Loucy (cell line): ENCODE measurements around the gene FHIT.

Source experiments
- EZH2phosphoT487 ChIP-seq: fragments of 200-600 bp; IDR thresholded peaks from 2 replicates; pipeline ENCODE4 v1.6.1; 2018; ENCODE audit warnings: antibody characterized with exemption, mild to moderate bottlenecking, moderate library complexity, borderline replicate concordance
- TF ChIP-seq, protein P1 (sequence below): fragments of 200-600 bp; sonication (generic); conservative IDR thresholded peaks from 2 replicates; pipeline ENCODE4 v1.5.1; 2014; ENCODE audit warnings: mild to moderate bottlenecking, antibody characterized with exemption, low read length

DNA sequence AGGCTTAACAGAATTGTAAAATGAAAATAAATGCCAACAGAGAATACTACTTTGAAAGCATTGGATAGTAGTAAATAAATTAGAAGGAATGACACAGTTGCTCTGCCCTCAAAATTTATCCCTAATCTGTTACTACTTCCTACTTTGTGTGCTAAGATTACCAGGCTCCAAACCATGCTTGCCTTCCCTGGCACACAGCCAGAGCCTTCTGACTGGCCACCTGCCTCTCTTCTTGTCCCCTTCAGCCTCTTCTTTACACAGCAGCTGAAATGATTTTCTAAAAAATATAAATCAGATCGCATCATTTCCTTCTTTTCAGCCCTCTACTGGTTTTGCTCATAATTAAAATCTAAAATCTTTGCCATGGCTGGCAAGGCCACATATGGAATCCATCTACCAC, 334.1 kb downstream of the FHIT start:
- no peak for TF ChIP-seq EZH2phosphoT487
- TF ChIP-seq, protein P1, sequence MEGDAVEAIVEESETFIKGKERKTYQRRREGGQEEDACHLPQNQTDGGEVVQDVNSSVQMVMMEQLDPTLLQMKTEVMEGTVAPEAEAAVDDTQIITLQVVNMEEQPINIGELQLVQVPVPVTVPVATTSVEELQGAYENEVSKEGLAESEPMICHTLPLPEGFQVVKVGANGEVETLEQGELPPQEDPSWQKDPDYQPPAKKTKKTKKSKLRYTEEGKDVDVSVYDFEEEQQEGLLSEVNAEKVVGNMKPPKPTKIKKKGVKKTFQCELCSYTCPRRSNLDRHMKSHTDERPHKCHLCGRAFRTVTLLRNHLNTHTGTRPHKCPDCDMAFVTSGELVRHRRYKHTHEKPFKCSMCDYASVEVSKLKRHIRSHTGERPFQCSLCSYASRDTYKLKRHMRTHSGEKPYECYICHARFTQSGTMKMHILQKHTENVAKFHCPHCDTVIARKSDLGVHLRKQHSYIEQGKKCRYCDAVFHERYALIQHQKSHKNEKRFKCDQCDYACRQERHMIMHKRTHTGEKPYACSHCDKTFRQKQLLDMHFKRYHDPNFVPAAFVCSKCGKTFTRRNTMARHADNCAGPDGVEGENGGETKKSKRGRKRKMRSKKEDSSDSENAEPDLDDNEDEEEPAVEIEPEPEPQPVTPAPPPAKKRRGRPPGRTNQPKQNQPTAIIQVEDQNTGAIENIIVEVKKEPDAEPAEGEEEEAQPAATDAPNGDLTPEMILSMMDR: no peak
